Nephron progenitor cell (in vitro differentiated cells): ENCODE results near the gene PTK6.
A peak's percentile ranks its signal among the peaks of the same experiment; 100 is the strongest.

Source experiments
- DNase-seq: peaks from one replicate; pipeline ENCODE4 v3.0.0; 2021
- H3K27ac Mint-ChIP-seq: 2 replicates; pipeline ENCODE4 v1.8.0; 2021; ENCODE audit warnings: mild to moderate bottlenecking, moderate library complexity, mixed read lengths
- H3K27me3 Mint-ChIP-seq: 2 replicates; pipeline ENCODE4 v1.8.0; 2021; ENCODE audit warnings: mild to moderate bottlenecking, low read depth, mixed read lengths; ENCODE audit not compliant: poor library complexity
- H3K36me3 Mint-ChIP-seq: 2 replicates; pipeline ENCODE4 v1.8.0; 2021; ENCODE audit warnings: low read depth, mixed read lengths
- H3K4me1 Mint-ChIP-seq: 2 replicates; pipeline ENCODE4 v1.8.0; 2021; ENCODE audit warnings: mixed read lengths
- H3K4me3 Mint-ChIP-seq: 2 replicates; pipeline ENCODE4 v1.8.0; 2021; ENCODE audit warnings: mild to moderate bottlenecking, moderate library complexity, mixed read lengths
- H3K9me3 Mint-ChIP-seq: 2 replicates; pipeline ENCODE4 v1.8.0; 2021; ENCODE audit warnings: mild to moderate bottlenecking, moderate library complexity, mixed read lengths
- TF ChIP-seq, protein P1 (sequence below): fragments of 200-600 bp; sonication (generic); IDR thresholded peaks from 2 replicates; pipeline ENCODE4 v1.5.0; 2021; ENCODE audit warnings: antibody characterized with exemption

PTK6 gene

GRCh38 chr20:63539441-63540370 is 2.5 kb upstream of the PTK6 start:
- DNase-seq: no peak
- Mint-ChIP-seq H3K4me3 (no peak overlapping the region), H3K4me1 (peaks cover 6% of the 10 kb centered on the region), H3K27me3 (peaks cover 6% of the 10 kb centered on the region), H3K27ac (no peak overlapping the region), H3K36me3 (no peaks in the 10 kb centered on the region), H3K9me3 (no peaks in the 10 kb centered on the region)
- TF ChIP-seq, protein P1, sequence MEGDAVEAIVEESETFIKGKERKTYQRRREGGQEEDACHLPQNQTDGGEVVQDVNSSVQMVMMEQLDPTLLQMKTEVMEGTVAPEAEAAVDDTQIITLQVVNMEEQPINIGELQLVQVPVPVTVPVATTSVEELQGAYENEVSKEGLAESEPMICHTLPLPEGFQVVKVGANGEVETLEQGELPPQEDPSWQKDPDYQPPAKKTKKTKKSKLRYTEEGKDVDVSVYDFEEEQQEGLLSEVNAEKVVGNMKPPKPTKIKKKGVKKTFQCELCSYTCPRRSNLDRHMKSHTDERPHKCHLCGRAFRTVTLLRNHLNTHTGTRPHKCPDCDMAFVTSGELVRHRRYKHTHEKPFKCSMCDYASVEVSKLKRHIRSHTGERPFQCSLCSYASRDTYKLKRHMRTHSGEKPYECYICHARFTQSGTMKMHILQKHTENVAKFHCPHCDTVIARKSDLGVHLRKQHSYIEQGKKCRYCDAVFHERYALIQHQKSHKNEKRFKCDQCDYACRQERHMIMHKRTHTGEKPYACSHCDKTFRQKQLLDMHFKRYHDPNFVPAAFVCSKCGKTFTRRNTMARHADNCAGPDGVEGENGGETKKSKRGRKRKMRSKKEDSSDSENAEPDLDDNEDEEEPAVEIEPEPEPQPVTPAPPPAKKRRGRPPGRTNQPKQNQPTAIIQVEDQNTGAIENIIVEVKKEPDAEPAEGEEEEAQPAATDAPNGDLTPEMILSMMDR: no peak

DNA sequence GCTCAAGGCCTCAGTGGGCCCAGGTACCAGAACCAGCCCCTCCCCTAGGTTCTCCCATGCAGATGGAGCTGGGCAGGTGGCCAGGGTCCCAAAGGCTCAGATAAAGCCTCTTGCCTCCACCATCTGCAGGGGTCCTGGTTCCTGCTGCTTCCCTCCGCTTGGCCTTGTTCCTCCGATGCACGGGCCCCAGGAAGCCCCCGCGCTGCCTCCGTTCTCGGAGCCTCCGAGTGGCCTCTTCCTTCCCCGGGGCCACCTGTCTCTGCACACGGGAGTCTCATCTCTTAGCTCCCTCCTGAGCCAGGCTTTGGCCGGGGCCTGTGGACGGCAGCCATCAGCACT is 1.9 kb upstream of the PTK6 start:
- Mint-ChIP-seq H3K27ac (no peak overlapping the region), H3K4me3 (no peak overlapping the region), H3K27me3 (peaks cover 2% of the 10 kb centered on the region), H3K9me3 (no peaks in the 10 kb centered on the region), H3K36me3 (no peaks in the 10 kb centered on the region), H3K4me1 (peaks cover 6% of the 10 kb centered on the region)
- DNase-seq: no peak
- TF ChIP-seq, protein P1: no peak

DNA sequence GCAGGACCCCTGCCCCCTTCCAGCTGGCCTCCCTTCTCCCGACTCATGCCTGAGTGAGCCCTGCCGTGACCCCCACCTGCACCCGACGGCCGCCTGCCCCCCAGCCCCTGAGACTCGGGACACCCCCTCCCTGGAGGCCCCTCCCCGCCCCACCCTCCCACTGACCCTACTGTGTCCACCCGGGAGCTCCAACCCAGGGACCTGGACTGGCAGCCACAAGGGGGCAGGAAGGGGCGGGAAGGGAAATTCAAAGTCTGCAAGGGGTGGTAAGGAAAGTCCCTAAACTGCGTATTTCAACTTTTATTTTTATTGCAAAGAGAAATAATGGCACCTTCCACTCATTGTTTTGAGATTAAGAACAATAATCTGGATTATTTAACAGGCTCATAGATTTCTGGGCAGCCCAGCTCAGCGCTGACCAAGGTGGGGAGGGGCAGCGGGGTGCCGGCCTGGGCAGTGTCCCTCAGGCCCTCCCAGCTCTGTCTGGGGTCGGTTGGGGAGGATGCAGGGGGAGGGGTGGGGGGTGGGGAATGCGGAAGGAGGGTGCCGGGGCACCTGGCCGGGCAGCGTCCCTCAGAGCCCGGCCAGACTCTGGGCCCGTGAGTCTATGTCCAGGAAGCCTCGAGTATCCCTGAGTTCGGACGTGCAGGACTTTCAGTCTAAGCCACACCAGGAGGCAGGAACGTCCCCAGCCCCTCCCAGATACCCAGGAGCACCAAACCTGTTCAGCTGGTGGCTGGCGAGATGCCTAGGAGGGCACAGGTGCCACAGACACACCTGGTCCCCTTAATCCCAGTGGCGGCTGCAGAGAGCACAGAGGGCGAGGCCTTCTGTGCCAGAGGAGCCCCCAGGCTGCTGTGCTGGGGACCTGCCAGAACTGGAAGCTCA is 1.3 kb upstream of the PTK6 start:
- no peak for DNase-seq
- Mint-ChIP-seq H3K4me3 (no peak overlapping the region), H3K9me3 (no peaks in the 10 kb centered on the region), H3K4me1 (peaks cover 6% of the 10 kb centered on the region), H3K36me3 (no peaks in the 10 kb centered on the region), H3K27me3 (no peaks in the 10 kb centered on the region), H3K27ac (no peak overlapping the region)
- TF ChIP-seq, protein P1: no peak

- no peak overlapping the region for H3K27ac Mint-ChIP-seq
- TF ChIP-seq, protein P1: peak; percentile 96
- no peaks in the 10 kb centered on the region for H3K9me3 Mint-ChIP-seq
- H3K36me3 Mint-ChIP-seq: no peaks in the 10 kb centered on the region
- H3K4me1 Mint-ChIP-seq: peaks cover 6% of the 10 kb centered on the region
- DNase-seq: peak; percentile 90
- H3K27me3 Mint-ChIP-seq: no peaks in the 10 kb centered on the region
- no peak overlapping the region for H3K4me3 Mint-ChIP-seq
Observed at GRCh38 chr20:63537525-63538203, 488 bp upstream of the PTK6 start.

DNA sequence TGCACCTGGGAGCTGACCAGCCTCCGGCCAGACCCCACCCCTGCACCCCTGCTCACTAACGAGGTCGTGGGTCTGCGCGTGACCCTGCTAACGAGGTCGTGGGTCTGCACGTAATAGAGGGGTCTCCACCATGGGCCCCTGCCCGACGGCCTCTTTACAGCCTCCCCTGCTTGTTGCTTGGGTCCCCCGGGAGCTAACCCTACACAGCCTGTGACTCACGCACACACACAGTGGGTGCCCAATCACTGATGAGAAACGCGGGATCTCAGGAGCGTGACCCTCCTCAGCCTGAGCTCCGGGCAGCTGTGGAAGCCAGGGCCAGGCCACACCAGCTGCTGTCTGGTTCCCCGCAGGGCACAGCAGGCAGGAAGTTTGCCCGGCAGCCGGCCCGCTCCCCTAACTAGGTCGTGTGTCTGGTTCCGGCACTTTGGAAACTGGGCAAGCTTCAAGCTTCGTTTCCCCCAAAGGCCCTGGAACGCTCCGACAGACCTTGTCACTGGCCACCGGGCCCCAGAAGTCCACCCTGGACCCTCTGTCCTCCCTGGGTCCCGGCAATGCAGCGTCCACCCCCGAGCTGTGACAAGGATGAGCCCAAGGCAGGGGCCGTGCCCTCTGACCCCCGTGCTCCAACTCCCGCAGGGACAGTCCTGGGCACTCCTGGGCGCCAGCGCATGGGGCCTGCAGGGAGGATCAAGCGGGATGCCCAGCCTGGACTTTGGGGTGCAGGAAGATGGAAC is 767 bp downstream of the PTK6 start:
- Mint-ChIP-seq H3K27me3 (no peaks in the 10 kb centered on the region), H3K9me3 (no peaks in the 10 kb centered on the region), H3K4me3 (no peak overlapping the region), H3K36me3 (no peaks in the 10 kb centered on the region), H3K27ac (no peak overlapping the region), H3K4me1 (peaks cover 13% of the 10 kb centered on the region)
- TF ChIP-seq, protein P1: no peak
- peak; percentile 32 for DNase-seq
